ENCODE measurements around the gene APOC3. TPM values are rescaled to one million over a fixed set of nuclear protein-coding genes. Genes with fewer than 3 reads are reported as not detected.

The APOC3 gene
- total RNA-seq (1 to 10 TPM in 1 of 2 donors, not detected in 1; 2.3 TPM), polyA plus RNA-seq (under 1 TPM in 1 of 2 donors, not detected in 1; 0.14 TPM)
- long read RNA-seq, donor 1: 0 reads
- long read RNA-seq, donor 2: 0 reads
- long read RNA-seq, donor 3: 0 reads
- long read RNA-seq, donor 4: 0 reads
- long read RNA-seq, donor 5: 0 reads

- Histone ChIP-seq H3K9ac (ENCODE audit: insufficient read depth in 1 of 2, low read length in 2 of 2) (no peak within 1 kb of the TSS), H3K4me1 (ENCODE audit: control insufficient read depth in 5 of 5, insufficient read depth in 5 of 5, low read length in 5 of 5) (peaks cover 0 to 12% (median 7%) of the 10 kb centered on the region in 5 donors), H3K4me3 (no peak within 1 kb of the TSS), H3K9me3 (ENCODE audit: control insufficient read depth in 4 of 4, insufficient read depth in 3 of 4, low read length in 3 of 4) (no peaks in the 10 kb centered on the region), H3K27ac (ENCODE audit: low read depth in 1 of 2, low read length in 1 of 2) (no peak within 1 kb of the TSS), H3K36me3 (ENCODE audit: control insufficient read depth in 4 of 4, insufficient read depth in 4 of 4, low read length in 4 of 4) (no peaks in the 10 kb centered on the region), H3K27me3 (ENCODE audit: control insufficient read depth in 3 of 3, insufficient read depth in 3 of 3, low read length in 2 of 3) (no peaks in the 10 kb centered on the region)
- ATAC-seq (ENCODE audit: insufficient read depth, low FRiP score) (no peak), DNase-seq (peak; percentile 37 to 67 (median 50))
- WGBS, 2 donors: 70 to 76% methylated on average over 9 of the region's 9 CpGs
- no peak for TF ChIP-seq CTCF (IDR thresholded peaks at IDR 0.05; ENCODE audit: control extremely low read depth, extremely low read depth)
Observed at GRCh38 chr11:116829525-116830183, at the start of gene APOC3. APOC3 (plus strand) TSS chr11:116829907; CDS start chr11:116830583, 676 bp downstream.

- H3K9ac ChIP-seq (ENCODE audit: insufficient read depth in 1 of 2, low read length in 2 of 2): no peak overlapping the region
- TF ChIP-seq CTCF (IDR thresholded peaks at IDR 0.05; ENCODE audit: control extremely low read depth, extremely low read depth): no peak
- H3K4me3 ChIP-seq: no peak overlapping the region
- ATAC-seq (ENCODE audit: insufficient read depth, low FRiP score): no peak
- no peaks in the 10 kb centered on the region for H3K27me3 ChIP-seq (ENCODE audit: control insufficient read depth in 3 of 3, insufficient read depth in 3 of 3, low read length in 2 of 3)
- DNase-seq: no peak
- peaks cover 3 to 7% (median 5%) of the 10 kb centered on the region in 5 donors for H3K4me1 ChIP-seq (ENCODE audit: control insufficient read depth in 5 of 5, insufficient read depth in 5 of 5, low read length in 5 of 5)
- no peak overlapping the region for H3K27ac ChIP-seq (ENCODE audit: low read depth in 1 of 2, low read length in 1 of 2)
- H3K9me3 ChIP-seq (ENCODE audit: control insufficient read depth in 4 of 4, insufficient read depth in 3 of 4, low read length in 3 of 4): no peaks in the 10 kb centered on the region
- H3K36me3 ChIP-seq (ENCODE audit: control insufficient read depth in 4 of 4, insufficient read depth in 4 of 4, low read length in 4 of 4): peaks cover 45 to 61% (median 51%) of the 10 kb centered on the region in 4 donors
- 86 to 93% methylated on average over 4 of the region's 4 CpGs for WGBS, 2 donors
Observed at GRCh38 chr11:116782728-116783127, 47.0 kb upstream of the APOC3 start.

- no peak overlapping the region for H3K9ac ChIP-seq (ENCODE audit: insufficient read depth in 1 of 2, low read length in 2 of 2)
- no peak overlapping the region for H3K27ac ChIP-seq (ENCODE audit: low read depth in 1 of 2, low read length in 1 of 2)
- H3K36me3 ChIP-seq (ENCODE audit: control insufficient read depth in 4 of 4, insufficient read depth in 4 of 4, low read length in 4 of 4): peaks cover 27 to 42% (median 33%) of the 10 kb centered on the region in 4 donors
- no peak for DNase-seq
- H3K9me3 ChIP-seq (ENCODE audit: control insufficient read depth in 4 of 4, insufficient read depth in 3 of 4, low read length in 3 of 4): no peaks in the 10 kb centered on the region
- TF ChIP-seq CTCF (IDR thresholded peaks at IDR 0.05; ENCODE audit: control extremely low read depth, extremely low read depth): no peak
- no peaks in the 10 kb centered on the region for H3K27me3 ChIP-seq (ENCODE audit: control insufficient read depth in 3 of 3, insufficient read depth in 3 of 3, low read length in 2 of 3)
- peaks cover 3 to 19% (median 6%) of the 10 kb centered on the region in 5 donors for H3K4me1 ChIP-seq (ENCODE audit: control insufficient read depth in 5 of 5, insufficient read depth in 5 of 5, low read length in 5 of 5)
- ATAC-seq (ENCODE audit: insufficient read depth, low FRiP score): no peak
- no peak overlapping the region for H3K4me3 ChIP-seq
- WGBS, 2 donors: 89 to 94% methylated on average over 2 of the region's 2 CpGs
Observed at GRCh38 chr11:116786326-116786725, 43.4 kb upstream of the APOC3 start.

All from lung (tissue), 16 donors.